Measurements from ENCODE around the gene GYPC.

Gene GYPC

DNA sequence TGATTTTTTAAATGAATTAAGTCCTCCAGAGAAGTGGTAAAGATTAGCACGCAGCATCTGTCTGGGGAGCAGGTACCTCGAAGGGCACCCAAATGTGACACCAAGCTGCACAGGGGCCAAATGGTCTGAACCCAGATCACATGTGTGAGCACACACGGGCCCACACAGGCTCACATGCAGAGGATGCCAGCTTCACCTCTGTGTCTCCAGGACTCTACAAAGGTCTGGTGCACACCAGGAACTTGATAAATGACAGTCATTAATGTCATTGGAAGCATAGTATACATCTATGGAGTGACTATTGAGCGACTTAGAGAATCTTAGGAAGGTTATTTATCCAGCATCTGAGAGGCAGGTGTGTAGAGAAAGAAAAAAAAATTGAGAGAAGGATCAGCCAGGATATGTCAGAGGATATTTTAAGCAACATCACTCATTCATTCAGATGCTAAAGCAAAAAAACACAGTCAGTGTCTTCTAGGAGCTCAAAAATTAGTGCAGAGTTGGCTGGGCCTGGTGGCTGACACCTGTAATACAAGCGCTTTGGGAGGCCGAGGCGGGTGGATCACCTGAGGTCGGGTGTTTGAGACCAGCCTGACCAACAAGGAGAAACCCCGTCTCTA is 23.2 kb downstream of the GYPC start:
- no peak for ATAC-seq
- TF ChIP-seq CSDC2 (CRISPR knock-in tag; IDR thresholded peaks at IDR 0.05) (no peak), RARB (CRISPR knock-in tag; IDR thresholded peaks at IDR 0.05) (no peak), ARNTL (CRISPR knock-in tag; IDR thresholded peaks at IDR 0.05; ENCODE audit: borderline replicate concordance, low read depth) (no peak), ZNF565 (CRISPR knock-in tag; conservative IDR thresholded peaks at IDR 0.05; ENCODE audit: low read depth) (no peak), ZFP3 (CRISPR knock-in tag; IDR thresholded peaks at IDR 0.05) (no peak), SNAI2 (CRISPR knock-in tag; IDR thresholded peaks at IDR 0.05) (no peak), ZC3H10 (CRISPR knock-in tag; IDR thresholded peaks at IDR 0.05) (no peak), ZFP30 (CRISPR knock-in tag; IDR thresholded peaks at IDR 0.05) (no peak), TOX (CRISPR knock-in tag; IDR thresholded peaks at IDR 0.05; ENCODE audit: borderline replicate concordance) (no peak), TSHZ2 (CRISPR knock-in tag; IDR thresholded peaks at IDR 0.05) (no peak), ESRRG (CRISPR knock-in tag; IDR thresholded peaks at IDR 0.05) (no peak), ZNF70 (CRISPR knock-in tag; IDR thresholded peaks at IDR 0.05) (no peak), BACH2 (CRISPR knock-in tag; IDR thresholded peaks at IDR 0.05; ENCODE audit: borderline replicate concordance) (no peak)
- TF ChIP-seq, protein P1, sequence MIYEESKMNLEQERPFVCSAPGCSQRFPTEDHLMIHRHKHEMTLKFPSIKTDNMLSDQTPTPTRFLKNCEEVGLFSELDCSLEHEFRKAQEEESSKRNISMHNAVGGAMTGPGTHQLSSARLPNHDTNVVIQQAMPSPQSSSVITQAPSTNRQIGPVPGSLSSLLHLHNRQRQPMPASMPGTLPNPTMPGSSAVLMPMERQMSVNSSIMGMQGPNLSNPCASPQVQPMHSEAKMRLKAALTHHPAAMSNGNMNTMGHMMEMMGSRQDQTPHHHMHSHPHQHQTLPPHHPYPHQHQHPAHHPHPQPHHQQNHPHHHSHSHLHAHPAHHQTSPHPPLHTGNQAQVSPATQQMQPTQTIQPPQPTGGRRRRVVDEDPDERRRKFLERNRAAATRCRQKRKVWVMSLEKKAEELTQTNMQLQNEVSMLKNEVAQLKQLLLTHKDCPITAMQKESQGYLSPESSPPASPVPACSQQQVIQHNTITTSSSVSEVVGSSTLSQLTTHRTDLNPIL (CRISPR knock-in tag; IDR thresholded peaks at IDR 0.05; ENCODE audit: low read depth), result no peak
- TF ChIP-seq, protein P2, sequence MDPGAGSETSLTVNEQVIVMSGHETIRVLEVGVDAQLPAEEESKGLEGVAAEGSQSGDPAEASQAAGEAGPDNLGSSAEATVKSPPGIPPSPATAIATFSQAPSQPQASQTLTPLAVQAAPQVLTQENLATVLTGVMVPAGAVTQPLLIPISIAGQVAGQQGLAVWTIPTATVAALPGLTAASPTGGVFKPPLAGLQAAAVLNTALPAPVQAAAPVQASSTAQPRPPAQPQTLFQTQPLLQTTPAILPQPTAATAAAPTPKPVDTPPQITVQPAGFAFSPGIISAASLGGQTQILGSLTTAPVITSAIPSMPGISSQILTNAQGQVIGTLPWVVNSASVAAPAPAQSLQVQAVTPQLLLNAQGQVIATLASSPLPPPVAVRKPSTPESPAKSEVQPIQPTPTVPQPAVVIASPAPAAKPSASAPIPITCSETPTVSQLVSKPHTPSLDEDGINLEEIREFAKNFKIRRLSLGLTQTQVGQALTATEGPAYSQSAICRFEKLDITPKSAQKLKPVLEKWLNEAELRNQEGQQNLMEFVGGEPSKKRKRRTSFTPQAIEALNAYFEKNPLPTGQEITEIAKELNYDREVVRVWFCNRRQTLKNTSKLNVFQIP (CRISPR knock-in tag; IDR thresholded peaks at IDR 0.05; ENCODE audit: borderline replicate concordance, low read depth), result no peak
- TF ChIP-seq, protein P3, sequence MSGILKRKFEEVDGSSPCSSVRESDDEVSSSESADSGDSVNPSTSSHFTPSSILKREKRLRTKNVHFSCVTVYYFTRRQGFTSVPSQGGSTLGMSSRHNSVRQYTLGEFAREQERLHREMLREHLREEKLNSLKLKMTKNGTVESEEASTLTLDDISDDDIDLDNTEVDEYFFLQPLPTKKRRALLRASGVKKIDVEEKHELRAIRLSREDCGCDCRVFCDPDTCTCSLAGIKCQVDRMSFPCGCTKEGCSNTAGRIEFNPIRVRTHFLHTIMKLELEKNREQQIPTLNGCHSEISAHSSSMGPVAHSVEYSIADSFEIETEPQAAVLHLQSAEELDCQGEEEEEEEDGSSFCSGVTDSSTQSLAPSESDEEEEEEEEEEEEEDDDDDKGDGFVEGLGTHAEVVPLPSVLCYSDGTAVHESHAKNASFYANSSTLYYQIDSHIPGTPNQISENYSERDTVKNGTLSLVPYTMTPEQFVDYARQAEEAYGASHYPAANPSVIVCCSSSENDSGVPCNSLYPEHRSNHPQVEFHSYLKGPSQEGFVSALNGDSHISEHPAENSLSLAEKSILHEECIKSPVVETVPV (CRISPR knock-in tag; IDR thresholded peaks at IDR 0.05), result no peak
- TF ChIP-seq, protein P4, sequence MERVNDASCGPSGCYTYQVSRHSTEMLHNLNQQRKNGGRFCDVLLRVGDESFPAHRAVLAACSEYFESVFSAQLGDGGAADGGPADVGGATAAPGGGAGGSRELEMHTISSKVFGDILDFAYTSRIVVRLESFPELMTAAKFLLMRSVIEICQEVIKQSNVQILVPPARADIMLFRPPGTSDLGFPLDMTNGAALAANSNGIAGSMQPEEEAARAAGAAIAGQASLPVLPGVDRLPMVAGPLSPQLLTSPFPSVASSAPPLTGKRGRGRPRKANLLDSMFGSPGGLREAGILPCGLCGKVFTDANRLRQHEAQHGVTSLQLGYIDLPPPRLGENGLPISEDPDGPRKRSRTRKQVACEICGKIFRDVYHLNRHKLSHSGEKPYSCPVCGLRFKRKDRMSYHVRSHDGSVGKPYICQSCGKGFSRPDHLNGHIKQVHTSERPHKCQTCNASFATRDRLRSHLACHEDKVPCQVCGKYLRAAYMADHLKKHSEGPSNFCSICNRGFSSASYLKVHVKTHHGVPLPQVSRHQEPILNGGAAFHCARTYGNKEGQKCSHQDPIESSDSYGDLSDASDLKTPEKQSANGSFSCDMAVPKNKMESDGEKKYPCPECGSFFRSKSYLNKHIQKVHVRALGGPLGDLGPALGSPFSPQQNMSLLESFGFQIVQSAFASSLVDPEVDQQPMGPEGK (CRISPR knock-in tag; IDR thresholded peaks at IDR 0.05; ENCODE audit: borderline replicate concordance), result no peak

GRCh38 chr2:126681505-126681904 is 25.5 kb downstream of the GYPC start:
- ATAC-seq, result no peak
- no peak for TF ChIP-seq OSR1 (CRISPR knock-in tag; IDR thresholded peaks at IDR 0.05)
- TF ChIP-seq, protein P1 (CRISPR knock-in tag; IDR thresholded peaks at IDR 0.05; ENCODE audit: low read depth), result no peak
- no peak for TF ChIP-seq ZNF70 (CRISPR knock-in tag; IDR thresholded peaks at IDR 0.05)
- no peak for TF ChIP-seq ZFP30 (CRISPR knock-in tag; IDR thresholded peaks at IDR 0.05)
- no peak for TF ChIP-seq ARNTL (CRISPR knock-in tag; IDR thresholded peaks at IDR 0.05; ENCODE audit: borderline replicate concordance, low read depth)
- TF ChIP-seq, protein P4 (CRISPR knock-in tag; IDR thresholded peaks at IDR 0.05; ENCODE audit: borderline replicate concordance), result no peak
- TF ChIP-seq ESRRG (CRISPR knock-in tag; IDR thresholded peaks at IDR 0.05), result no peak
- no peak for TF ChIP-seq RARB (CRISPR knock-in tag; IDR thresholded peaks at IDR 0.05)
- TF ChIP-seq ZFP3 (CRISPR knock-in tag; IDR thresholded peaks at IDR 0.05), result no peak
- TF ChIP-seq TSHZ2 (CRISPR knock-in tag; IDR thresholded peaks at IDR 0.05), result no peak
- no peak for TF ChIP-seq CSDC2 (CRISPR knock-in tag; IDR thresholded peaks at IDR 0.05)
- TF ChIP-seq TOX (CRISPR knock-in tag; IDR thresholded peaks at IDR 0.05; ENCODE audit: borderline replicate concordance), result no peak
- no peak for TF ChIP-seq ZNF565 (CRISPR knock-in tag; conservative IDR thresholded peaks at IDR 0.05; ENCODE audit: low read depth)
- no peak for TF ChIP-seq PPARA (CRISPR knock-in tag; IDR thresholded peaks at IDR 0.05; ENCODE audit: borderline replicate concordance)
- no peak for TF ChIP-seq ZNF8 (CRISPR knock-in tag; IDR thresholded peaks at IDR 0.05)
- TF ChIP-seq ISL1 (CRISPR knock-in tag; IDR thresholded peaks at IDR 0.05), result no peak
- no peak for TF ChIP-seq SNAI2 (CRISPR knock-in tag; IDR thresholded peaks at IDR 0.05)
- TF ChIP-seq GLIS3 (CRISPR knock-in tag; IDR thresholded peaks at IDR 0.05), result no peak
- no peak for TF ChIP-seq TCF4 (CRISPR knock-in tag; IDR thresholded peaks at IDR 0.05; ENCODE audit: borderline replicate concordance)
- TF ChIP-seq ZC3H10 (CRISPR knock-in tag; IDR thresholded peaks at IDR 0.05), result no peak

Measured in SK-N-SH treated with all-trans-retinoic acid at 6 μM for 48 hours (cell line).